Tibial nerve (tissue), 4 donors: ENCODE data around the gene TENT4A. TPM values are rescaled to one million over a fixed set of nuclear protein-coding genes. Genes with fewer than 3 reads are reported as not detected.

Source experiments
- DNase-seq, 2 donors: peaks; one replicate each; pipeline ENCODE4 v3.0.0-alpha.2; 2019; ENCODE audit warnings: low spot score in 2 of 2
- H3K27ac ChIP-seq, 4 donors: fragments of 200-600 bp; sonication (generic) in 3 of 4; one replicate each; pipeline ENCODE4 v1.5.1; 2017 to 2019; ENCODE audit warnings: mild to moderate bottlenecking in 1 of 4
- H3K27me3 ChIP-seq, 2 donors: fragments of 200-600 bp; sonication (generic) in 1 of 2; one replicate each; pipeline versions ENCODE4 v1.5.1 to v1.6.0; 2017 to 2019
- H3K36me3 ChIP-seq, 3 donors: fragments of 200-600 bp; sonication (generic); one replicate each; pipeline ENCODE4 v1.5.1; 2018 to 2019
- H3K4me1 ChIP-seq, 4 donors: fragments of 200-600 bp; sonication (generic) in 3 of 4; one replicate each; pipeline ENCODE4 v1.5.1; 2017 to 2019
- H3K4me3 ChIP-seq, 4 donors: fragments of 200-600 bp; sonication (generic) in 3 of 4; one replicate each; pipeline ENCODE4 v1.5.1; 2017 to 2019; ENCODE audit warnings: mild to moderate bottlenecking in 1 of 4, moderate library complexity in 1 of 4
- H3K9me3 ChIP-seq, 4 donors: fragments of 200-600 bp; sonication (generic) in 3 of 4; one replicate each; pipeline ENCODE4 v1.5.1; 2017 to 2019
- CTCF ChIP-seq, 5 experiments: fragments of 200-600 bp in 3 of 5; fragments of 450-650 bp in 2 of 5; sonication (generic) in 3 of 5; IDR thresholded peaks; one replicate each; pipeline ENCODE4 v1.5.1; 2016 to 2019; ENCODE audit warnings: antibody characterized with exemption in 5 of 5, mild to moderate bottlenecking in 3 of 5, moderate library complexity in 2 of 5
- EP300 ChIP-seq, 2 donors: sonication (generic); formaldehyde crosslinking; IDR thresholded peaks; one replicate each; pipeline ENCODE4 v1.6.1; 2017; ENCODE audit warnings: antibody characterized with exemption in 2 of 2, mild to moderate bottlenecking in 1 of 2
- POLR2A ChIP-seq, 2 donors: fragments of 450-650 bp; IDR thresholded peaks; one replicate each; pipeline ENCODE4 v1.6.1; 2017; ENCODE audit warnings: antibody characterized with exemption in 2 of 2, mild to moderate bottlenecking in 2 of 2, moderate library complexity in 2 of 2
- WGBS, 2 donors: methylation state at CpG; one replicate each; pipeline ENCODE4 v1.1.5; 2018; 5-methylcytosine and 5-hydroxymethylcytosine counted together
- total RNA-seq, 4 donors: library from RNA; depleted of rRNA; stranded (reverse); fragments of >200 nt; gene quantifications; one replicate each; pipeline ENCODE4 v1.1.0, GENCODE V29; 2016

The TENT4A gene
- total RNA-seq, 4 donors from 2014 or later: 22.7 to 34.1 (median 29.2) TPM

- Histone ChIP-seq H3K27me3 (no peaks in the 10 kb centered on the region), H3K9me3 (no peaks in the 10 kb centered on the region), H3K36me3 (no peaks in the 10 kb centered on the region), H3K4me1 (no peaks in the 10 kb centered on the region), H3K4me3 (no peak overlapping the region), H3K27ac (no peak overlapping the region)
- DNase-seq: no peak
- 80 to 85% methylated on average over 3 of the region's 3 CpGs for WGBS, 2 donors
- TF ChIP-seq CTCF (IDR thresholded peaks at IDR 0.05) (no peak), EP300 (IDR thresholded peaks at IDR 0.05) (no peak), POLR2A (IDR thresholded peaks at IDR 0.05) (no peak)
Observed at GRCh38 chr5:6781716-6782115, 68.5 kb downstream of the TENT4A start.

GRCh38 chr5:6783787-6784186 lies 70.6 kb downstream of the TENT4A start:
- H3K9me3 ChIP-seq: no peaks in the 10 kb centered on the region
- H3K27ac ChIP-seq: no peak overlapping the region
- H3K4me1 ChIP-seq: no peaks in the 10 kb centered on the region
- DNase-seq: no peak
- H3K4me3 ChIP-seq: no peak overlapping the region
- TF ChIP-seq EP300 (IDR thresholded peaks at IDR 0.05) (no peak), CTCF (IDR thresholded peaks at IDR 0.05) (no peak), POLR2A (IDR thresholded peaks at IDR 0.05) (no peak)
- WGBS, 2 donors: 87 to 90% methylated on average over 2 of the region's 2 CpGs
- no peaks in the 10 kb centered on the region for H3K36me3 ChIP-seq
- no peaks in the 10 kb centered on the region for H3K27me3 ChIP-seq

- Histone ChIP-seq H3K36me3 (no peaks in the 10 kb centered on the region), H3K4me1 (no peaks in the 10 kb centered on the region), H3K4me3 (no peak overlapping the region), H3K9me3 (no peaks in the 10 kb centered on the region), H3K27me3 (no peaks in the 10 kb centered on the region), H3K27ac (no peak overlapping the region)
- WGBS, 2 donors: 86 to 91% methylated on average over 7 of the region's 7 CpGs
- no peak for DNase-seq
- no peak for TF ChIP-seq CTCF (IDR thresholded peaks at IDR 0.05)
- no peak for TF ChIP-seq EP300 (IDR thresholded peaks at IDR 0.05)
- no peak for TF ChIP-seq POLR2A (IDR thresholded peaks at IDR 0.05)
Observed at GRCh38 chr5:6784481-6784880, 71.2 kb downstream of the TENT4A start.

- Histone ChIP-seq H3K36me3 (no peaks in the 10 kb centered on the region), H3K27me3 (no peaks in the 10 kb centered on the region), H3K27ac (no peak overlapping the region), H3K9me3 (no peaks in the 10 kb centered on the region), H3K4me1 (no peaks in the 10 kb centered on the region), H3K4me3 (no peak overlapping the region)
- 90 to 91% methylated on average over 6 of the region's 6 CpGs for WGBS, 2 donors
- TF ChIP-seq POLR2A (IDR thresholded peaks at IDR 0.05): no peak
- TF ChIP-seq EP300 (IDR thresholded peaks at IDR 0.05): no peak
- no peak for TF ChIP-seq CTCF (IDR thresholded peaks at IDR 0.05)
- no peak for DNase-seq
Observed at GRCh38 chr5:6785161-6785860, 72.1 kb downstream of the TENT4A start.

- Histone ChIP-seq H3K27me3 (no peaks in the 10 kb centered on the region), H3K4me1 (no peaks in the 10 kb centered on the region), H3K9me3 (no peaks in the 10 kb centered on the region), H3K27ac (no peak overlapping the region), H3K4me3 (no peak overlapping the region), H3K36me3 (no peaks in the 10 kb centered on the region)
- 86 to 91% methylated on average over 2 of the region's 2 CpGs for WGBS, 2 donors
- TF ChIP-seq EP300 (IDR thresholded peaks at IDR 0.05) (no peak), CTCF (IDR thresholded peaks at IDR 0.05) (no peak), POLR2A (IDR thresholded peaks at IDR 0.05) (no peak)
- no peak for DNase-seq
Observed at GRCh38 chr5:6785861-6786180, 72.6 kb downstream of the TENT4A start.
